Daoy (cell line): ENCODE data around the gene IMMP2L. TPM values are rescaled to one million over a fixed set of nuclear protein-coding genes. Genes with fewer than 3 reads are reported as not detected.

Source experiments
- DNase-seq: peaks from one replicate; pipeline ENCODE4 v3.0.0-alpha.2; 2015; ENCODE audit warnings: low read depth
- total RNA-seq: library from RNA; depleted of rRNA; stranded (reverse); fragments of >200 nt; shearing (Covaris generic); gene quantifications from 2 replicates; pipeline ENCODE4 v1.2.3, GENCODE V29; 2014

IMMP2L gene
- total RNA-seq, 1 experiment from 2014 or later, result 17.7 TPM

GRCh38 chr7:111393011-111393754 lies 169.1 kb downstream of the IMMP2L start:
- DNase-seq, result peak; percentile 11

- no peak for DNase-seq
Measured at GRCh38 chr7:111392294-111392693, 170.0 kb downstream of the IMMP2L start.

GRCh38 chr7:111390000-111390399 lies 172.3 kb downstream of the IMMP2L start:
- no peak for DNase-seq

- no peak for DNase-seq
Measured at GRCh38 chr7:111388912-111389311, 173.4 kb downstream of the IMMP2L start.

GRCh38 chr7:111388016-111388415 lies 174.3 kb downstream of the IMMP2L start:
- DNase-seq, result no peak

- no peak for DNase-seq
Measured at GRCh38 chr7:111384065-111384891, 178.0 kb downstream of the IMMP2L start.

GRCh38 chr7:111383133-111383532 lies 179.2 kb downstream of the IMMP2L start:
- DNase-seq, result no peak

- no peak for DNase-seq
Measured at GRCh38 chr7:111381590-111381989, 180.7 kb downstream of the IMMP2L start.

GRCh38 chr7:111380945-111381344 lies 181.3 kb downstream of the IMMP2L start:
- no peak for DNase-seq

GRCh38 chr7:111374027-111374426 lies 188.3 kb downstream of the IMMP2L start:
- no peak for DNase-seq

GRCh38 chr7:111371437-111371836 lies 190.9 kb downstream of the IMMP2L start:
- no peak for DNase-seq

GRCh38 chr7:111370002-111370401 lies 192.3 kb downstream of the IMMP2L start:
- no peak for DNase-seq

GRCh38 chr7:111368381-111369065 lies 193.8 kb downstream of the IMMP2L start:
- no peak for DNase-seq

GRCh38 chr7:111364413-111364812 lies 197.9 kb downstream of the IMMP2L start:
- DNase-seq, result peak; percentile 38

GRCh38 chr7:111363099-111363498 lies 199.2 kb downstream of the IMMP2L start:
- no peak for DNase-seq

GRCh38 chr7:111362506-111363054 lies 199.7 kb downstream of the IMMP2L start:
- DNase-seq, result peak; percentile 9

- no peak for DNase-seq
Measured at GRCh38 chr7:111358915-111359314, 203.4 kb downstream of the IMMP2L start.

GRCh38 chr7:111357691-111358090 lies 204.6 kb downstream of the IMMP2L start:
- DNase-seq, result peak; percentile 66

GRCh38 chr7:111356941-111357340 lies 205.4 kb downstream of the IMMP2L start:
- no peak for DNase-seq

- DNase-seq, result no peak
Measured at GRCh38 chr7:111352319-111352718, 210.0 kb downstream of the IMMP2L start.

GRCh38 chr7:111346219-111346618 lies 216.1 kb downstream of the IMMP2L start:
- no peak for DNase-seq

GRCh38 chr7:111343017-111343416 lies 219.3 kb downstream of the IMMP2L start:
- DNase-seq, result no peak
